OCI-LY1 (cell line): Measurements from ENCODE around the gene TMOD3.

Experiments used
- H2AFZ ChIP-seq: fragments of 200-600 bp; sonication (generic), shearing (Covaris generic); 2 replicates; pipeline ENCODE4 v1.6.0; 2014; ENCODE audit warnings: antibody characterized with exemption, mild to moderate bottlenecking, low read length
- H3F3A ChIP-seq: fragments of 200-600 bp; sonication (generic), shearing (Covaris generic); 2 replicates; pipeline ENCODE4 v1.6.0; 2014; ENCODE audit warnings: mild to moderate bottlenecking, antibody characterized with exemption, low read length, moderate library complexity; ENCODE audit not compliant: insufficient read depth
- H3K27ac ChIP-seq: fragments of 200-600 bp; sonication (generic); 2 replicates; pipeline ENCODE4 v1.5.1; 2014; ENCODE audit warnings: low read length, mixed run types, mild to moderate bottlenecking, low read depth; ENCODE audit not compliant: poor library complexity, severe bottlenecking
- H3K27me3 ChIP-seq: fragments of 200-600 bp; sonication (generic); 2 replicates; pipeline ENCODE4 v1.6.0; 2014; ENCODE audit warnings: antibody characterized with exemption, mild to moderate bottlenecking, low read length, moderate library complexity; ENCODE audit not compliant: insufficient read depth
- H3K36me3 ChIP-seq: fragments of 200-600 bp; sonication (generic); 2 replicates; pipeline ENCODE4 v1.6.1; 2014; ENCODE audit warnings: mild to moderate bottlenecking, antibody characterized with exemption, low read length, moderate library complexity, mixed read lengths; ENCODE audit not compliant: insufficient read depth
- H3K4me1 ChIP-seq: fragments of 200-600 bp; sonication (generic); 2 replicates; pipeline ENCODE4 v1.5.1; 2014; ENCODE audit warnings: mild to moderate bottlenecking, low read length, moderate library complexity; ENCODE audit not compliant: insufficient read depth, severe bottlenecking
- H3K4me2 ChIP-seq: fragments of 200-600 bp; sonication (generic), shearing (Covaris generic); 2 replicates; pipeline ENCODE4 v1.6.1; 2014; ENCODE audit warnings: low read length
- H3K4me3 ChIP-seq: fragments of 200-600 bp; sonication (generic); 2 replicates; pipeline ENCODE4 v1.5.1; 2014; ENCODE audit warnings: low read length, low read depth, mild to moderate bottlenecking, mixed read lengths; ENCODE audit not compliant: poor library complexity, severe bottlenecking
- H3K79me2 ChIP-seq: fragments of 200-600 bp; shearing (Covaris generic); 2 replicates; pipeline ENCODE4 v1.6.1; 2016; ENCODE audit warnings: mixed run types, low read length, mixed read lengths; ENCODE audit not compliant: insufficient read depth
- H3K9ac ChIP-seq: fragments of 200-600 bp; sonication (generic), shearing (Covaris generic); 2 replicates; pipeline ENCODE4 v1.6.1; 2014; ENCODE audit warnings: mild to moderate bottlenecking, low read length, mixed read lengths
- H3K9me2 ChIP-seq: fragments of 200-600 bp; sonication (generic), shearing (Covaris generic); 2 replicates; pipeline ENCODE4 v1.6.1; 2014; ENCODE audit warnings: low read depth, mild to moderate bottlenecking, low read length, mixed read lengths
- H3K9me3 ChIP-seq: fragments of 200-600 bp; shearing (Covaris generic); 2 replicates; pipeline ENCODE4 v1.6.1; 2014; ENCODE audit warnings: low read length, mixed read lengths
- H4K20me1 ChIP-seq: fragments of 200-600 bp; sonication (generic), shearing (Covaris generic); 2 replicates; pipeline ENCODE4 v1.6.0; 2016; ENCODE audit warnings: mild to moderate bottlenecking, low read length; ENCODE audit not compliant: insufficient read depth
- EZH2 ChIP-seq: fragments of 200-600 bp; sonication (generic), shearing (Covaris generic); IDR thresholded peaks from 2 replicates; pipeline ENCODE4 v1.8.0; 2017; ENCODE audit warnings: borderline replicate concordance, mixed run types, mild to moderate bottlenecking, antibody characterized with exemption, low read length, moderate library complexity, mixed read lengths
- TF ChIP-seq, protein P1 (sequence below): fragments of 200-600 bp; sonication (generic), shearing (Covaris generic); IDR thresholded peaks from 2 replicates; pipeline ENCODE4 v1.5.1; 2017; ENCODE audit warnings: mild to moderate bottlenecking, antibody characterized with exemption, low read length, moderate library complexity, mixed read lengths

TMOD3 gene

DNA sequence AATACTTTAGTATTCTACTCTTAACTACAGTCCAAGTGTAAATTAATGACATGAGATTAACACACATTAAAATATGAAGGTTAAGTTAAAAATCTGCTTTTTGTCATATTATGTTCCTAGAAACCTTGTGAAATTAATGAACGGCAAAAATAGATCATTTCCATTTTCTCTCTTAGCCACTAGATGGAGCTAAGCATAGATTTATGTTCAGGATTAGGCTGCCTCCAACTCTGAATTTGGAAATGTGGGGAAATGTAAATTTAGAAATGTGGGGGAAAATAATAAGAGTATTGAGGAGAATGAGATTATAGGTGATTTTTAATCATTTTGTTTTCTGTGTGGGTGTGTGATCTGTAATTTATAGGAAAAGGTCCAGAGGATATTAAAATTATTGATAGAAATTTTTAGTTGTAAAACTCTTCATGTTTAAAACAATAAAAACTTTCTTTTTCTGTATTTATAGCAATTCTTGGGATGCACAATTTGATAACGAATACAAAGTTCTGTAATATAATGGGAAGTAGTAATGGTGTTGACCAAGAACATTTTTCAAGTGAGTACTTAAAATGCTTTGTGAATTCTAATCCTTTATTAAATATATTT, 59.2 kb downstream of the TMOD3 start:
- Histone ChIP-seq H3K4me2 (no peak overlapping the region), H3K27ac (no peak overlapping the region), H3F3A (no peaks in the 10 kb centered on the region), H3K36me3 (peaks cover 23% of the 10 kb centered on the region), H2AFZ (no peak overlapping the region), H3K9me2 (no peaks in the 10 kb centered on the region), H3K79me2 (no peaks in the 10 kb centered on the region), H3K27me3 (no peaks in the 10 kb centered on the region), H3K4me1 (no peaks in the 10 kb centered on the region), H3K4me3 (no peak overlapping the region), H3K9me3 (no peaks in the 10 kb centered on the region), H3K9ac (no peak overlapping the region), H4K20me1 (no peaks in the 10 kb centered on the region)
- TF ChIP-seq EZH2 = no peak
- TF ChIP-seq, protein P1, sequence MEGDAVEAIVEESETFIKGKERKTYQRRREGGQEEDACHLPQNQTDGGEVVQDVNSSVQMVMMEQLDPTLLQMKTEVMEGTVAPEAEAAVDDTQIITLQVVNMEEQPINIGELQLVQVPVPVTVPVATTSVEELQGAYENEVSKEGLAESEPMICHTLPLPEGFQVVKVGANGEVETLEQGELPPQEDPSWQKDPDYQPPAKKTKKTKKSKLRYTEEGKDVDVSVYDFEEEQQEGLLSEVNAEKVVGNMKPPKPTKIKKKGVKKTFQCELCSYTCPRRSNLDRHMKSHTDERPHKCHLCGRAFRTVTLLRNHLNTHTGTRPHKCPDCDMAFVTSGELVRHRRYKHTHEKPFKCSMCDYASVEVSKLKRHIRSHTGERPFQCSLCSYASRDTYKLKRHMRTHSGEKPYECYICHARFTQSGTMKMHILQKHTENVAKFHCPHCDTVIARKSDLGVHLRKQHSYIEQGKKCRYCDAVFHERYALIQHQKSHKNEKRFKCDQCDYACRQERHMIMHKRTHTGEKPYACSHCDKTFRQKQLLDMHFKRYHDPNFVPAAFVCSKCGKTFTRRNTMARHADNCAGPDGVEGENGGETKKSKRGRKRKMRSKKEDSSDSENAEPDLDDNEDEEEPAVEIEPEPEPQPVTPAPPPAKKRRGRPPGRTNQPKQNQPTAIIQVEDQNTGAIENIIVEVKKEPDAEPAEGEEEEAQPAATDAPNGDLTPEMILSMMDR = peak; percentile 80

DNA sequence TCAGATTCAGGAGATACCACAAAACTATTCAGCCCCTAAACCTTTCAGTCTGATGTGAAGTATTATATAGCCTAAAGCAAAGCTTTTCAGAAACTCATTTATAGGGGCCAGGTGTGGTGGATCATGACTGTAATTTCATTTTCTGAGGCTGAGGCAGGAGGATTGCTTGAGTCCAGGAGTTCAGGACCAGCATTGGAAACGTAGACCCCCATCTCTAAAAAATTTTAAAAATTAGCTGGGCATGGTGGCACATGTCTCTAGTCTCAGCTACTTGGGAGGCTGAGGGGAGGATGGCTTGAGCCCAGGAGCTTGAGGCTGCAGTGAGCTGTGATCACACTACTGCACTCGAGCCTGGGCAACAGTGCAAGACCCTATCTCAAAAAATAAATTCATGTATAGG, 60.0 kb downstream of the TMOD3 start:
- Histone ChIP-seq H3K27ac (no peak overlapping the region), H3K4me1 (no peaks in the 10 kb centered on the region), H3K4me2 (no peak overlapping the region), H3K36me3 (peaks cover 23% of the 10 kb centered on the region), H4K20me1 (no peaks in the 10 kb centered on the region), H2AFZ (no peak overlapping the region), H3F3A (no peaks in the 10 kb centered on the region), H3K27me3 (no peaks in the 10 kb centered on the region), H3K4me3 (no peak overlapping the region), H3K79me2 (no peaks in the 10 kb centered on the region), H3K9me2 (no peaks in the 10 kb centered on the region), H3K9me3 (no peaks in the 10 kb centered on the region), H3K9ac (no peak overlapping the region)
- TF ChIP-seq EZH2 = no peak
- TF ChIP-seq, protein P1 = no peak

DNA sequence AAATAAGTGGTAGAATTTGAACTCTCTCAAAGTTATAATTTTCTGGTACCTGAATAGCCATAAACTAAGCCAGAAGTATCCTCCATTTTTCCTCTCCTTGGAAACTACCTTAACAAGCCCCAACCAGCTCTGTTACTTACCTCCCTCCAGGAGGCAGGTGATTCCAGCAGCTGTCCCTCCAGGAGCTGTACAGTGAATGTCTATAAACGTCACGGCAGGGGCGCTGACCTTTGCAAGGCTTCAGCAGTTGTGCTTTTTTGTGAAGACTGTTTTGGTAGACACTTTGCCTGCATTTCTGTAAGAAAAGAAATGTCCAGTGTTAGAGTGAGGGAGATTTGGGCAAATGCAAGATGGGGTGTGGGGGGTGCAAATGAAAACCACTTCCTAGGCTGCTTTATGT, 75.0 kb downstream of the TMOD3 start:
- H3K36me3 ChIP-seq = peaks cover 61% of the 10 kb centered on the region
- no peak for TF ChIP-seq EZH2
- TF ChIP-seq, protein P1 = no peak

More for the DNA sequence above, 75.0 kb downstream of the TMOD3 start:
- no peak overlapping the region for H2AFZ ChIP-seq
- H3K4me2 ChIP-seq = no peak overlapping the region
- no peak overlapping the region for H3K9ac ChIP-seq
- no peaks in the 10 kb centered on the region for H3K27me3 ChIP-seq
- no peaks in the 10 kb centered on the region for H3K4me1 ChIP-seq
- H3K9me3 ChIP-seq = no peaks in the 10 kb centered on the region
- H3K4me3 ChIP-seq = no peak overlapping the region
- no peaks in the 10 kb centered on the region for H3K9me2 ChIP-seq
- H3K27ac ChIP-seq = no peak overlapping the region
- H4K20me1 ChIP-seq = no peaks in the 10 kb centered on the region
- H3F3A ChIP-seq = no peaks in the 10 kb centered on the region
- H3K79me2 ChIP-seq = no peaks in the 10 kb centered on the region
